GM12891 (cell line): ENCODE measurements around the gene CES5A. TPM values are rescaled to one million over a fixed set of nuclear protein-coding genes. Genes with fewer than 3 reads are reported as not detected.
"Not testable (repeated sequence)": the region's sequence is repeated elsewhere in the genome, so short reads cannot be mapped to it uniquely, and the experiment has no call there.

ENCODE experiments used
- DNase-seq: peaks from one replicate; pipeline ENCODE4 v3.0.0; 2011; ENCODE audit warnings: low spot score; ENCODE audit not compliant: insufficient read length
- FAIRE-seq: peaks from 2 replicates; lab custom pipeline; 2011; peaks lifted over from hg19 to GRCh38; lab: Jason Lieb, UNC
- PAX5 ChIP-seq: IDR thresholded peaks from 2 replicates; pipeline ENCODE4 v1.6.1; 2011; ENCODE audit warnings: low read length, moderate library complexity, mild to moderate bottlenecking; ENCODE audit not compliant: insufficient read depth, severe bottlenecking
- POLR2A ChIP-seq: IDR thresholded peaks from 2 replicates; pipeline ENCODE4 v1.6.1; 2011; ENCODE audit warnings: low read depth, low read length, control low read depth
- POLR2AphosphoS5 ChIP-seq: IDR thresholded peaks from 2 replicates; pipeline ENCODE4 v1.6.1; 2011; ENCODE audit warnings: low read depth, low read length, control low read depth
- POU2F2 ChIP-seq: IDR thresholded peaks from 2 replicates; pipeline ENCODE4 v1.6.1; 2011; ENCODE audit warnings: low read depth, mild to moderate bottlenecking, control low read depth, low read length, moderate library complexity
- SPI1 ChIP-seq: IDR thresholded peaks from 2 replicates; pipeline ENCODE4 v1.6.1; 2011; ENCODE audit warnings: low read depth, low read length, control low read depth
- TAF1 ChIP-seq: IDR thresholded peaks from 2 replicates; pipeline ENCODE4 v1.6.1; 2011; ENCODE audit warnings: low read depth, low read length, control low read depth
- polyA plus RNA-seq: library from polyadenylated mRNA; unstranded; fragments of >200 nt; gene quantifications from one replicate; pipeline ENCODE4 v1.2.1, GENCODE V29; 2012; ENCODE audit warnings: low read depth, missing spikeins, inconsistent platforms; ENCODE audit not compliant: missing spikeins

Gene CES5A, protein sequence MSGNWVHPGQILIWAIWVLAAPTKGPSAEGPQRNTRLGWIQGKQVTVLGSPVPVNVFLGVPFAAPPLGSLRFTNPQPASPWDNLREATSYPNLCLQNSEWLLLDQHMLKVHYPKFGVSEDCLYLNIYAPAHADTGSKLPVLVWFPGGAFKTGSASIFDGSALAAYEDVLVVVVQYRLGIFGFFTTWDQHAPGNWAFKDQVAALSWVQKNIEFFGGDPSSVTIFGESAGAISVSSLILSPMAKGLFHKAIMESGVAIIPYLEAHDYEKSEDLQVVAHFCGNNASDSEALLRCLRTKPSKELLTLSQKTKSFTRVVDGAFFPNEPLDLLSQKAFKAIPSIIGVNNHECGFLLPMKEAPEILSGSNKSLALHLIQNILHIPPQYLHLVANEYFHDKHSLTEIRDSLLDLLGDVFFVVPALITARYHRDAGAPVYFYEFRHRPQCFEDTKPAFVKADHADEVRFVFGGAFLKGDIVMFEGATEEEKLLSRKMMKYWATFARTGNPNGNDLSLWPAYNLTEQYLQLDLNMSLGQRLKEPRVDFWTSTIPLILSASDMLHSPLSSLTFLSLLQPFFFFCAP
- polyA plus RNA-seq, result not detected

DNA sequence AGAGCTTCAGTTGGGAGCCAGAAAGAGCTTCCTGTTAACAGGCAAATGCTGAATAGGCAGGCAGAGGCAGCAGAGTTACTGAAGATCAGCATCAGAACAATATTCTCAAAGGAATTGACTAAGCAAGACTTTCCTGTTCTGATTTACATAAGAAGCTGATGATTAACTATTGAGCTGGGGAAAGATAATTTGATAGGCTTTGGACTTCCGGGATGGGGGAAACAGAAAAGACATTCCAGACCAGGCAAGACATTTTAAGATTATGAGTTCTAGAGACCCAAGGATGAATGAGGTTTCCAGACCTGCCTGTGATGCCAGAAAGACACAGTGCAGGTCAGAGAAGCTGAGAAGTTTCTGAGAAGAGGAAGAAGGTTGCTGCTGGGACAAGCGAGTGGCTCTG is at the start of gene CES5A:
TSS of gene CES5A (minus strand) at position 101 of the 400 bp plus-strand sequence. CDS start 152 bp downstream, outside the sequence.
- no peak for TF ChIP-seq POLR2A
- no peak for TF ChIP-seq POU2F2
- no peak for TF ChIP-seq TAF1
- TF ChIP-seq SPI1, result no peak
- TF ChIP-seq PAX5, result no peak
- TF ChIP-seq POLR2AphosphoS5, result no peak
- FAIRE-seq (no peak), DNase-seq (no peak)

DNA sequence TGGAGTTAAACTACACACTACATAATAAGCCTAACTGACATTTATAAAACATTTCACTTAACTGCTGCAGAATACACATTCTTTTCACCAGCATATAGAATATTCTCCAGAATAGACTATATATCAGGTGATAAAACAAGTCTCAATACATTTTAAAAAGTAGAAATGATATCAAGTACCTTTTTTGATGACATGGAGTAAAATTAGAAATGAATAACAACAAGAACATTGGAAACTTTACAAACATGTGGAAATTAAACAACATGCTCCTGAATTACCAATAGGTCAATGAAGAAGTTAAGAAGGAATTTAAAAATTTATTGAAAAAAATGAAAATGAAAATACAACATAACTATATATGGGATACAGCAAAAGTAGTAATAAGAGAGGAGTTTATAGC is 47.5 kb upstream of the CES5A start:
- TF ChIP-seq PAX5 (no peak), SPI1 (no peak), TAF1 (no peak), POU2F2 (no peak), POLR2AphosphoS5 (no peak)
- no peak for FAIRE-seq

DNA sequence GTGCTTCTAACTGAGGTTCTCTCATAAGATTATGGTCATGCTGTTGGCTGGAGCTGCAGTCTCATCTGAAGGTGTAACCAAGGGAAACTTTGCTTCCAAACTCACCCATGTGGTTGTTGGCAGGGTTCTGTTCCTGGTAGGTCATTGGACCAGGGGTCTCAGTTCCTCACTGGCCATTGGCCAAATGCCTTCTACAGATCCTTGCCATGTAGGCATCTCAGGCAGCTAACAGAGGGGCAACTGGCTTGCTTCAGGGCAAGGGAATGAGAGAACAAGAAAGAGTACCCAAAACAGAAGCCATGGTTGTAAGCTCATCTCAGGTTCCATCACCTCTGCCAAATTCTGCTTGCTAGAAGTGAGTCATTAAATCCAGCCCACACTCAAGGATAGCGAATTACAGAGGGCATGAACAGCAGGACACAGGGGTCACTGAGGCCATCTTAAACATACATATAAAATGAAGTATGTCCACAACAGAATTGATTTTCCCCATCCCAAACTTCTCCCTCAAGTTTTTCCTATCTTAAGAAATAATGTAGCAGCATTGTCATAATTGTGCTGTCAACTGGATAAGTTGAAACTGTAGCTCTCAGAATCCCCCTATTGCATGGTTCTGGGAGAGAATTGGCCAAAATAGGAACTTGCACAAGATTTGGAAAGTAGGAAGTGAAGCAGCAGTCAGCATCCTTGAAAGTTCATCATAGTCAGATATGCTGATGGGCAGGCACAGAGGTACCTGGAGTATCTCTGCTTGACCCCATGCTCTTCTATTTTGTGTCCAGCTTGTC is 42.4 kb upstream of the CES5A start:
- no peak for DNase-seq
- no peak for FAIRE-seq
- TF ChIP-seq POU2F2 (no peak), POLR2A (no peak), SPI1 (no peak), PAX5 (no peak), TAF1 (no peak), POLR2AphosphoS5 (no peak)

More for the DNA sequence above, 47.5 kb upstream of the CES5A start:
- DNase-seq, result no peak

DNA sequence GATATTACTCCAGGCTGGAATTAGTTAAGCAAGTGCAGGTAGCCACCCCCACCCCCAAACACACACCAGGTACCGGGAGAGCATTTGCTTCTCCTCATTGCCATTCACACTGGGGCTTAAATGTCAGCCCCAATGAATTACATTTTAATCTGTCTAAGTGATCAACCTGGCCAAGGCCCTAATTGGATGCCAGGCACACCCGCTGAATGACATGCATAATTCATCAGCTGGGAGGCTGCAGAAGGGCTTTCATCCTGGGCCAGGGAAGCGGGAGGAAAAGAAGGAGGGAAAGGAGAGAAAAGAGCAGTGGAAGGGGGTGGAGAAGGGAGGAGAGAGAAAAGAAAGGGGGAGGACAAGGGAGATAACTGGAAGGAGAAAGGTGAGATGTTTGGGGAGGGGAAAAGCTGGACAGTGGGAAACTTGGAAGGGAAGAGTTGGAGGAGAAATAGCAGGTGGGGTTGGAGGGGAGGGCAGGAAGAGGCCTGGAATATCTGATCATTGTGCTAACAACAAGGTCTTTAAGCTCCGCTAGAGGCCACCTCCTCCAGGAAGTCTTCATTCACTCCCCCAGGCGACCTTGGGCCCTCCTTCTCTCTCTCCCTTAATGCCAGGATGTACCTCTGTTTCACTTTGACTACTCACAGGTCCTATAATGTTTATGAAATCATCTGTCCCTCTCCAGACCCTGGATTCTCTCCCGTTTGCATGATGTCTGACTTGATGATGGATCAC is 40.1 kb upstream of the CES5A start:
- TF ChIP-seq POLR2AphosphoS5 (no peak), TAF1 (no peak), POLR2A (no peak), PAX5 (no peak), SPI1 (no peak), POU2F2 (no peak)
- no peak for FAIRE-seq
- DNase-seq, result no peak

DNA sequence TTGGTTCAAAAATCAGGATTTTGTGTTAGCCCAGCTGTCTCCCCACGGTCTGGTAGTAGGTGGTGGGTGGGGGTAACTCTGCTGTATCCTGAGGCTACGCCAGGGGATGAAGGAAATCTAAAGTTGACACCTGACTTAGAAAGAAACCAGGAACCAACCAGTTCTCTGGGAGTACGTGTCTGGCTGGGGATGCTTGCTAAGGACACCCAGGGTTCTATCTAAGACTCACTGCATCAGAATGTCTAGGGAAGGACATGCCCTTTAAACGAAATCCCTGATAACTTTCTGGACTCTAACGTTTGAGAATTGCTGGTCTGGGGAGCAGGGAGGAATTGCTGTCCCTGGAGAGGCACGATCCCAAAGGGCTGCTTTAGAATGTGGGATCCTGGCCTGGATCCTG is 39.2 kb upstream of the CES5A start:
- no peak for TF ChIP-seq POLR2AphosphoS5
- no peak for TF ChIP-seq SPI1
- no peak for TF ChIP-seq TAF1
- no peak for TF ChIP-seq POLR2A
- no peak for TF ChIP-seq PAX5
- no peak for TF ChIP-seq POU2F2
- FAIRE-seq (no peak), DNase-seq (no peak)

DNA sequence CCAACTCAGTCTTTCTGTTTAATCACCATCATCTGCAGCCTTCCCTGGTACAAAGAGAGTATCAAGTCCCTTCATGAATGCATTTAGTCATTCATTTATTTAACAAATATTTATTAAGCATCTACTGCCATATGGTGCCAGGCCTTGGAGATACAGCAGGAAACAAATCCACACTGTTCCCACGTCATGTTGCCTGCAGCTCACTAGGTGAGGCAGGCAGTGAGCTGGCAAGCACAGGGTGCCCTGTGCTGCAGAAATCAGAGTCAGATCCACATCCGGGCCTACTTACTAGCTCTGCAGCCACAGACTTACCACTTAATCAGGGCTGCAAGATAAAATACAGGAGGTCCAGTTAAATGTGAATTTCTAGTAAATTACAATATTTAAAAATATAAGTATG is 38.5 kb upstream of the CES5A start:
- TF ChIP-seq POLR2AphosphoS5, result no peak
- no peak for TF ChIP-seq POLR2A
- TF ChIP-seq POU2F2, result no peak
- no peak for TF ChIP-seq TAF1
- no peak for TF ChIP-seq PAX5
- no peak for TF ChIP-seq SPI1
- DNase-seq, result no peak
- no peak for FAIRE-seq

DNA sequence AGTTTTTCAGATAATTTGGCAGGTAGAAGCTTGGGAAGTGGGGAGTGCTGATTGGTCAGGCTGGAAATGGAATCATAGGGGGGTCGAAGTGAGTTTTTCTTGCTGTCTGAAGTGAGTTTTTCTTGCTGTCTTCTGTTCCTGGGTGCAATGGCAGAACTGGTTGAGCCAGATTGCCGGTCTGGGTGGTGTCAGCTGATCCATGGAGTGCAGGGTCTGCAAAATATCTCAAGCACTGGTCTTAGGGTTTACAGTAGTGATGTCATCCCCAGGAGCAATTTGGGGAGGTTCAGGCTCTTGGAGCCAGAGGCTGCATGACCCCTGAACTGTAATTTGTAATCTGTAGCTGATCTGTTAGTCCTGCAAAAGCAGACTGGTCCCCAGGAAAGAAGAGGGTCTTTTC is 37.9 kb upstream of the CES5A start:
- DNase-seq, FAIRE-seq: not testable (repeated sequence)

DNA sequence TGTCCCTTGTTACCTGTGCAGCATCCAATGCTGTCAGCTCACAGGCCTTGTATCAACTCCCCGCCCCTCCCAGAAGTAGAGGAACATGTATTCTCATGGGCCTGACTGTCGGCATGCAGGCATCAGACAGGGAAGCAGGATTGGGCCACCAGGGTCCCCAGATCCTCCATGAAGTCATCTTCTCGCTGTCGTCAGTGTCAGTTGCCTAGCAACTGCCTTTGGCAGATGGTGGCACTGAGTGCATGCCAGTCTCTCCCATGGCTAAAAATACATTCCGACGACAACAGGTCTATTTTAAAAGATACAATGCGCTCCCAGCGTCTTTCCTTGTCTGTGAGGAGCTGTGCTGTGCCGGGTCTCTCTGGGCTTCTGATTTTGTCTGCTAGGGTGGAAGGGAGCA is 36.8 kb upstream of the CES5A start:
- DNase-seq (no peak), FAIRE-seq (no peak)
- TF ChIP-seq POLR2A, result no peak

DNA sequence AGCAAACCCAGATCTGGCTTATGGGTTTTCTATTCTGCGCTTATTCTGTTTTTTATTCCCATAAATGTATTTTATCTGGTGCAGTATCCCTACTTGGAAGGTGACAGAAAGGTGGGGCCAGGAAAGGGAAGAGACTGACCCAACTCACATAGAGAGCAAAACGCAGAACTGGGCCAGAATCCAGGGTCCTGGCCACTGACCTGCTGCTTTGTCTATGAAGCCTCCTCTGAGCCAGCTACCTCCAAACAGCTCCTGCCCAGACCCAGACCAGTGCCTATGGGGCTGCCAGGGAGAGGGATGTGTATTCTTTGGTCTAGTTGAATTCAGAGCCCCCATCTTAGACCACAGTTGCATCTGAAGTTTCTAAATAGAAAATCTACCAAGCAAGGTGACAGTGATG is 36.4 kb upstream of the CES5A start:
- DNase-seq (no peak), FAIRE-seq (no peak)
- TF ChIP-seq POU2F2, result no peak
- no peak for TF ChIP-seq PAX5
- no peak for TF ChIP-seq TAF1
- no peak for TF ChIP-seq POLR2AphosphoS5
- no peak for TF ChIP-seq POLR2A
- no peak for TF ChIP-seq SPI1
